Measurements from ENCODE around the gene YY1.

The YY1 gene

GRCh38 chr14:100238419-100239210 lies at the start of gene YY1:
Gene YY1, plus strand, starts transcription at chr14:100239144. Its CDS starts 101 bp downstream, at chr14:100239245.
- peak within 1 kb of the TSS; percentile 88 for H3K4me3 ChIP-seq (ENCODE audit: low read depth, low read length)

GRCh38 chr14:100190126-100190525 lies 48.8 kb upstream of the YY1 start:
- no peak overlapping the region for H3K4me3 ChIP-seq (ENCODE audit: low read depth, low read length)

More at GRCh38 chr14:100238419-100239210, at the start of gene YY1:
- TF ChIP-seq CTCF (IDR thresholded peaks at IDR 0.05; ENCODE audit: low read depth, low read length) (no peak), POLR2A (IDR thresholded peaks at IDR 0.05; ENCODE audit: extremely low read depth, insufficient read length) (peak; percentile 39)
- DNase-seq (ENCODE audit: low read depth), result peak; percentile 98

GRCh38 chr14:100191584-100192249 lies 47.2 kb upstream of the YY1 start:
- no peak for TF ChIP-seq CTCF (IDR thresholded peaks at IDR 0.05; ENCODE audit: low read depth, low read length)
- TF ChIP-seq MAX (IDR thresholded peaks at IDR 0.05; ENCODE audit: low read depth, low read length), result no peak
- TF ChIP-seq POLR2A (IDR thresholded peaks at IDR 0.05; ENCODE audit: extremely low read depth, insufficient read length), result no peak
- no peak for TF ChIP-seq MYC (IDR thresholded peaks at IDR 0.05; ENCODE audit: low read depth, low read length)
- no peak for DNase-seq (ENCODE audit: low read depth)
- H3K4me3 ChIP-seq (ENCODE audit: low read depth, low read length), result no peak overlapping the region

More at GRCh38 chr14:100190126-100190525, 48.8 kb upstream of the YY1 start:
- DNase-seq (ENCODE audit: low read depth), result no peak
- no peak for TF ChIP-seq MYC (IDR thresholded peaks at IDR 0.05; ENCODE audit: low read depth, low read length)
- TF ChIP-seq POLR2A (IDR thresholded peaks at IDR 0.05; ENCODE audit: extremely low read depth, insufficient read length), result no peak
- no peak for TF ChIP-seq CTCF (IDR thresholded peaks at IDR 0.05; ENCODE audit: low read depth, low read length)
- no peak for TF ChIP-seq MAX (IDR thresholded peaks at IDR 0.05; ENCODE audit: low read depth, low read length)

GRCh38 chr14:100192250-100192671 lies 46.7 kb upstream of the YY1 start:
- peak overlapping the region; percentile 42 for H3K4me3 ChIP-seq (ENCODE audit: low read depth, low read length)
- TF ChIP-seq MAX (IDR thresholded peaks at IDR 0.05; ENCODE audit: low read depth, low read length) (no peak), MYC (IDR thresholded peaks at IDR 0.05; ENCODE audit: low read depth, low read length) (no peak), CTCF (IDR thresholded peaks at IDR 0.05; ENCODE audit: low read depth, low read length) (no peak), POLR2A (IDR thresholded peaks at IDR 0.05; ENCODE audit: extremely low read depth, insufficient read length) (no peak)
- DNase-seq (ENCODE audit: low read depth), result peak; percentile 28

GRCh38 chr14:100192672-100193416 lies 46.1 kb upstream of the YY1 start:
- H3K4me3 ChIP-seq (ENCODE audit: low read depth, low read length), result peak overlapping the region; percentile 50
- peak; percentile 99 for DNase-seq (ENCODE audit: low read depth)
- TF ChIP-seq CTCF (IDR thresholded peaks at IDR 0.05; ENCODE audit: low read depth, low read length) (peak; percentile 52), MAX (IDR thresholded peaks at IDR 0.05; ENCODE audit: low read depth, low read length) (peak; percentile 92), MYC (IDR thresholded peaks at IDR 0.05; ENCODE audit: low read depth, low read length) (peak; percentile 95), POLR2A (IDR thresholded peaks at IDR 0.05; ENCODE audit: extremely low read depth, insufficient read length) (peak; percentile 62)
